ENCODE results near the gene PDE4DIP. TPM values are rescaled to one million over a fixed set of nuclear protein-coding genes. Genes with fewer than 3 reads are reported as not detected.
"Not testable (repeated sequence)": the region's sequence is repeated elsewhere in the genome, so short reads cannot be mapped to it uniquely, and the experiment has no call there.

Gene PDE4DIP
- polyA plus RNA-seq, 1 donor from 2014 or later: 151 TPM

DNA sequence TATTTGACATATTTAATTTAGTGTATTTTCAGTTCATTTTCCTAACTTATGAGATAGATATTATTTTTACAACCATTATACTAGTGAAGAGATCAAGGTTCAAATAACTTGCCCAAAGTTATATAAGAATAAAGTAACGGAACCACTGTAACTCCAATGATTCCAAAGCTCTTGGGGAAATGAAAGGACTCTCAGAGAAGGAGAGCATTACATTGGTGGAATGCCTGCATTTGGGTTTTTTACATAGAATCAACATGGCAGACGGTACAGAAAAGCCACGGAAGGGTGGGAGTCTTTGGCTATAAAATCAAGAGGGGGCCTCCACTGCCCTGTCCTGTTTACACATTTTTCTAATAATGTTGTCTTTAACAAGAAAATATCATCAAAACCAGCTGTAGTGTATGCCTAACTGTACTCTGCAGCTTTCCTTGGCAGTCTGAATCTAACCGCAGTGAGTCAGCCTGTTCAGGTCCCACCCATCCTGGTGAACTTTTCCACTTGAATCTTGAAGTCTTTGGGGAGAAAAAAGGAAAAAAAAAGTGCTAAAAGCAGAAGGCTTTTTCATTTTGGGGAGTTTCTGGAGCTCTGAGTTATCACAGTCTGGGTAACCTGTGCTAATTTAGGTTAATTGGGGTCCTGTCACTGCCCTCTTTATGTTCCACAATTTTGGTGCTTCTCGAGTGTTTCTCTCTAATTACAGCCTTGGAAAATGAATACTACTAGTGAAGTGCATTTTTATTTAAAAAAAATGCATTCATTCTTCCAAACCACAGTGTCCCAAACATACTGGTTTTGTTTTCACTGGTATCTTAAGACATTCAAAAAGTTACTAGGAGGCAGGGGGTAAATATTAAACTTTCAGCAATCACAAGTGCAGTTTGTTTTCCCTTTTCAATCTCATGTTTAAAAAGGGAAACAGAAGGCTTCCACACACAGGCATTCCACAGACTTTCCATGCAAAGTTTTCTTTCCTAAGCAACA lies 30.5 kb downstream of the PDE4DIP start:
- not testable (repeated sequence) for H3K4me2 ChIP-seq (ENCODE audit: low read length); H3K36me3 ChIP-seq (ENCODE audit: insufficient read depth, low read length)

DNA sequence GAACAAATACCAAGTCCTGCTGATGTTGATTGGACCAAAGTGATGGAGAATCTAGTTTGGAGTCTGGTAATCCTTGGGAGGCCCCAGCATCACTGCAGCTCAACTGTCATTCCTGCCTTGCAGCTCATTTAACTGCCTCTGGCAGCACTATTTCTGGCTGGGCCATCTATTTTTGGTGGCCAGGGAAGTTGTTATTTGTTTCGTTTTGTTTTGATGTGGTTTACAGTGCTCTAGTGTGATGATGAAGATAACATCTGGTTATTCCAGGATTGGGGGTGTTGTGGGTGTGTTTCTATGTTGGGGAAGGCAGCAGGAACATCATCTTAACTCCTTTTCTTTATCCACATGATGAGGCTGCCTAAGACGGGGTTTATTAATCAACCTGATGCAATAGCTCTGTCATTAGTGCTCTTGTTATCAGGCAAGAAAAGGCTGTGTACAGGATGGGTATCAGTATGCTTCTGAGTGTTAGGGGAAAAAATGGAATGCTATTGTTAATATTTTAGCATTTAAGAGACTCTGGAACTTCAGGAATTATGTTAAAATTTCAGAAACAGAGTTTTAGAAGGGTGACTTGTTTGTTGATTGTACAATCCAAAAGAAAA lies 35.7 kb downstream of the PDE4DIP start:
- H3K9me3 ChIP-seq (ENCODE audit: low read length); H3K4me3 ChIP-seq (ENCODE audit: low read length); H3K4me2 ChIP-seq (ENCODE audit: low read length); H4K20me1 ChIP-seq (ENCODE audit: insufficient read depth); H3K79me2 ChIP-seq (replicated peaks; ENCODE audit: insufficient read depth, low read length); H3K27ac ChIP-seq (ENCODE audit: low read length); H3K9me2 ChIP-seq (ENCODE audit: insufficient read depth, low read length); H3K36me3 ChIP-seq (ENCODE audit: insufficient read depth, low read length); H2AFZ ChIP-seq (ENCODE audit: low read depth, low read length); H3K9ac ChIP-seq (ENCODE audit: low read length); H3K27me3 ChIP-seq (ENCODE audit: insufficient read depth, low read depth, low read length); H3F3A ChIP-seq (ENCODE audit: insufficient read depth, low read length, poor library complexity, severe bottlenecking): not testable (repeated sequence)

More for the DNA sequence above, 30.5 kb downstream of the PDE4DIP start:
- H3K4me3 ChIP-seq (ENCODE audit: low read length); H4K20me1 ChIP-seq (ENCODE audit: insufficient read depth); H3K27ac ChIP-seq (ENCODE audit: low read length); H2AFZ ChIP-seq (ENCODE audit: low read depth, low read length); H3K79me2 ChIP-seq (replicated peaks; ENCODE audit: insufficient read depth, low read length); H3K9me2 ChIP-seq (ENCODE audit: insufficient read depth, low read length); H3K9ac ChIP-seq (ENCODE audit: low read length); H3K9me3 ChIP-seq (ENCODE audit: low read length); H3K27me3 ChIP-seq (ENCODE audit: insufficient read depth, low read depth, low read length); H3F3A ChIP-seq (ENCODE audit: insufficient read depth, low read length, poor library complexity, severe bottlenecking): not testable (repeated sequence)

DNA sequence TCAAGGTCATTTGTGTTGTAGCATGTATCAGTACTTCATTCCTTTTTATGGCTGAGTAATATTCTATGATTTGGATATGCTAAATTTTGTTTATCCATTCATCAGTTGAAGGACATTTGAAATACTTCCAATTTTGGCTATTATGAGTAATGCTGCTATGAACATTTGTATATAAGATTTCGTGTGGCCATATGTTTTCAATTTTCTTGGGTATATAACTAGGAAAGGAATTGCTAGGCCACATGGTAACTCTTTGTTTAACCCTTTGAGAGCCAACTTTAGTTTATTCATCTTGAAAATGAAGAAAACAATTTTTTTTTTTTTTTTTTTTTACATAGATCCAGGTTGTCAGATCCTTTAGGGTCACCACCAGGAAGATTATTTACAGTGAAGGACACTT lies 37.0 kb downstream of the PDE4DIP start:
- not testable (repeated sequence) for H3K27me3 ChIP-seq (ENCODE audit: insufficient read depth, low read depth, low read length); H3K27ac ChIP-seq (ENCODE audit: low read length); H3K79me2 ChIP-seq (replicated peaks; ENCODE audit: insufficient read depth, low read length); H2AFZ ChIP-seq (ENCODE audit: low read depth, low read length); H4K20me1 ChIP-seq (ENCODE audit: insufficient read depth); H3K36me3 ChIP-seq (ENCODE audit: insufficient read depth, low read length); H3K4me3 ChIP-seq (ENCODE audit: low read length); H3K9ac ChIP-seq (ENCODE audit: low read length); H3K9me3 ChIP-seq (ENCODE audit: low read length); H3K9me2 ChIP-seq (ENCODE audit: insufficient read depth, low read length); H3K4me2 ChIP-seq (ENCODE audit: low read length); H3F3A ChIP-seq (ENCODE audit: insufficient read depth, low read length, poor library complexity, severe bottlenecking)

DNA sequence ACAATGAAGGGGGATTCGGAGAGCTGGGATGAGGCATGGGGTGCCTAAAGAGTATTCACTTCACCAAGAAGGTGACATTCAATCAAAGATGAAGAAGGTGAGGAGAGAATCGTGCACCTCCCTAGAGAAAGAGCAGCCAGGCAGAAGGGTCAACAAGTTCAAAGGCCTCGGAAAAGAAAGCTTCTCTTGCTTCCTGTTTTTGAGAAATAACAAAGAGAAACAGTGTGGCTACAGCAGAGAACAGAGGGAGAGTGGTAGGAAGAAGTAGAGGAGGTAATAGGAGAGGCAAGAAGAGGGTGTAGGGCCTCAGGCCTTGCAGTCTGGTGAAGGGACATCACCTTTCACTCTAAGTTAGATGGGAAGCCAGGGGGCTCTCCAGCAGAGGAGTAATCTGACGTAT lies 41.0 kb downstream of the PDE4DIP start:
- not testable (repeated sequence) for H2AFZ ChIP-seq (ENCODE audit: low read depth, low read length); H4K20me1 ChIP-seq (ENCODE audit: insufficient read depth); H3K4me3 ChIP-seq (ENCODE audit: low read length); H3K4me2 ChIP-seq (ENCODE audit: low read length); H3K79me2 ChIP-seq (replicated peaks; ENCODE audit: insufficient read depth, low read length); H3K9me2 ChIP-seq (ENCODE audit: insufficient read depth, low read length); H3K9ac ChIP-seq (ENCODE audit: low read length); H3F3A ChIP-seq (ENCODE audit: insufficient read depth, low read length, poor library complexity, severe bottlenecking); H3K9me3 ChIP-seq (ENCODE audit: low read length); H3K27ac ChIP-seq (ENCODE audit: low read length); H3K36me3 ChIP-seq (ENCODE audit: insufficient read depth, low read length); H3K27me3 ChIP-seq (ENCODE audit: insufficient read depth, low read depth, low read length)

DNA sequence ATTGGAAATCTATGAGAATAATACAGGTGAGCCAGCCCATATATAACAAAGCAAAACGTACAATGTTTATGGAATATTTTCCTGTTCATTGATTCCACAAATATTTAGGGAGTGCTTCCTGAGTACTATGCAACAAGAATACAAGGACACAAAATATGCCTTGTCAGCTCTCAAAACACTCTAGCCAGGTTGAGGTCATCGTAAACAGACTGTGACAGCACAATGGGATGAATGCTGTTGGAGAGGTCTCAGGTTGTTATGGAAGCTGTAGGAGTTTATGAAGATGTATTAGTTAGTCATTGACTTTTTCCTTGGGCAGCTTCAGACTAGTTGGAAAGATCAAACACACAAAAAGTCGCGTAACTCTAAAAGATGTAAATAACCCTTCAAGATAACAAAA lies 42.1 kb downstream of the PDE4DIP start:
- H3K27me3 ChIP-seq (ENCODE audit: insufficient read depth, low read depth, low read length); H3K9ac ChIP-seq (ENCODE audit: low read length); H3F3A ChIP-seq (ENCODE audit: insufficient read depth, low read length, poor library complexity, severe bottlenecking); H3K9me3 ChIP-seq (ENCODE audit: low read length); H3K9me2 ChIP-seq (ENCODE audit: insufficient read depth, low read length); H3K4me3 ChIP-seq (ENCODE audit: low read length); H3K4me2 ChIP-seq (ENCODE audit: low read length); H2AFZ ChIP-seq (ENCODE audit: low read depth, low read length); H3K79me2 ChIP-seq (replicated peaks; ENCODE audit: insufficient read depth, low read length); H3K36me3 ChIP-seq (ENCODE audit: insufficient read depth, low read length); H4K20me1 ChIP-seq (ENCODE audit: insufficient read depth); H3K27ac ChIP-seq (ENCODE audit: low read length): not testable (repeated sequence)

DNA sequence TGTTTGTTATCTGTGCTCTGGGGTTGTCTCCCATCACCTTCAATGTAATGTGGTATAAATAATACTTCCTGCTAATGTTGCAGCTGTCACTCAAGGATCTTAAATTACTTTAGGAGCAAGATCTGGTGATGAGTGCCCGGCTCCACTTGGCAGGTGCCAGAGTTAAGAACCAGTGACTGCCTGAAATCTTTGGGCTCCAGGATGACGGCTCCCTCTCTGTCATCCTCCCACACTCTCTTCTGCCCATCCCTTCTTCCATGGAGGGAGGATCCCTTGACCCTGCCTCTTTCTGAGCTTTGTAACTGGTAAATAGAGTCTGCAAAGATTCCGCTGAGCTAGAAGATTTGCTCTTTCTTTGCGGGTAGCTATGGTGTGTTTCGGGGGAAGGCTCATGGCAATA lies 44.4 kb downstream of the PDE4DIP start:
- not testable (repeated sequence) for H3K4me2 ChIP-seq (ENCODE audit: low read length); H4K20me1 ChIP-seq (ENCODE audit: insufficient read depth); H2AFZ ChIP-seq (ENCODE audit: low read depth, low read length); H3K9ac ChIP-seq (ENCODE audit: low read length); H3K27ac ChIP-seq (ENCODE audit: low read length); H3K9me2 ChIP-seq (ENCODE audit: insufficient read depth, low read length); H3K27me3 ChIP-seq (ENCODE audit: insufficient read depth, low read depth, low read length); H3K79me2 ChIP-seq (replicated peaks; ENCODE audit: insufficient read depth, low read length); H3K36me3 ChIP-seq (ENCODE audit: insufficient read depth, low read length); H3K9me3 ChIP-seq (ENCODE audit: low read length); H3K4me3 ChIP-seq (ENCODE audit: low read length); H3F3A ChIP-seq (ENCODE audit: insufficient read depth, low read length, poor library complexity, severe bottlenecking)

DNA sequence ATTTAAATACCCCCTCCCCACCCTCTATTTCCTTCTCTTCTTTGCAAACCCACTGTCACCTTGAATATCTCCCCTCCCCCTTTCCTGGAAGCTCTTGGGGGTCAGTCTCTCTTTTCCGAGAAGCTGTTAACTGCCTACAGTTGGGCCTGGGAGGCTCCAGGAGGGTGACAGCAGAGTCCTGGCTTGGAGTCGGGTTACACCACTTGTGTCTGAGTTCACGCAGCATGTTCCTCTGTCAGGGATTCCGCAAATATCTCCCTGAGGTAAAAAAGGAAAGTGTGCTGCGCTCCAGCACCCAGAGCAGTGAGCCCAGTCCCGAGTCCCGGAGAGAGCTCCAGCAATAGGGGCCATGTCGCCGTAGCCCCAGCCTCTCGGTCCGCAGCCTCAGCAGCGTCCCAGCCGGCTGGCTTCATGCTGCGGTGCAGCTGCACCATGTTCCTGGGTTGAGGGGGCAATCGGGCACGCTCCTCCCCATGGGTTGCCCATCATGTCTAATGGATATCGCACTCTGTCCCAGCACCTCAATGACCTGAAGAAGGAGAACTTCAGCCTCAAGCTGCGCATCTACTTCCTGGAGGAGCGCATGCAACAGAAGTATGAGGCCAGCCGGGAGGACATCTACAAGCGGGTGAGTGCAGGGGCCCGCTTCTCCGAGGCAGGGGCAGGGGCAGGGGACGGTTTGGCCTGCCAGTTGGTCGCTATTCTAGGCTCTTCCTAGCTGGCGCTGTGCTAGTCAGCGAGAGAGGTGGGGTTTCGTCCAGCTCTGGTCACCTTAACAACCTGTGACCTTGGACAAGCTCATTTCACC lies 45.2 kb downstream of the PDE4DIP start:
- H3K27me3 ChIP-seq (ENCODE audit: insufficient read depth, low read depth, low read length); H3K27ac ChIP-seq (ENCODE audit: low read length); H3K4me3 ChIP-seq (ENCODE audit: low read length); H3K4me2 ChIP-seq (ENCODE audit: low read length); H2AFZ ChIP-seq (ENCODE audit: low read depth, low read length); H3K79me2 ChIP-seq (replicated peaks; ENCODE audit: insufficient read depth, low read length); H3K9me2 ChIP-seq (ENCODE audit: insufficient read depth, low read length); H3F3A ChIP-seq (ENCODE audit: insufficient read depth, low read length, poor library complexity, severe bottlenecking); H4K20me1 ChIP-seq (ENCODE audit: insufficient read depth); H3K36me3 ChIP-seq (ENCODE audit: insufficient read depth, low read length); H3K9me3 ChIP-seq (ENCODE audit: low read length); H3K9ac ChIP-seq (ENCODE audit: low read length): not testable (repeated sequence)

All from neural cell (in vitro differentiated cells).